ENCODE measurements around the gene PDCD2L.
"Not testable (repeated sequence)": the region's sequence is repeated elsewhere in the genome, so short reads cannot be mapped to it uniquely, and the experiment has no call there.

Gene PDCD2L, protein sequence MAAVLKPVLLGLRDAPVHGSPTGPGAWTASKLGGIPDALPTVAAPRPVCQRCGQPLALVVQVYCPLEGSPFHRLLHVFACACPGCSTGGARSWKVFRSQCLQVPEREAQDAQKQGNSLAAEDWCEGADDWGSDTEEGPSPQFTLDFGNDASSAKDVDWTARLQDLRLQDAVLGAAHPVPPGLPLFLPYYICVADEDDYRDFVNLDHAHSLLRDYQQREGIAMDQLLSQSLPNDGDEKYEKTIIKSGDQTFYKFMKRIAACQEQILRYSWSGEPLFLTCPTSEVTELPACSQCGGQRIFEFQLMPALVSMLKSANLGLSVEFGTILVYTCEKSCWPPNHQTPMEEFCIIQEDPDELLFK

GRCh38 chr19:34404109-34404909 lies at the start of gene PDCD2L:
Gene PDCD2L, plus strand, starts transcription at chr19:34404399. Its CDS starts 32 bp downstream, at chr19:34404431.
- peak; percentile 83 to 84 for DNase-seq (ENCODE audit: low read depth in 2 of 2, low spot score in 1 of 2)

DNA sequence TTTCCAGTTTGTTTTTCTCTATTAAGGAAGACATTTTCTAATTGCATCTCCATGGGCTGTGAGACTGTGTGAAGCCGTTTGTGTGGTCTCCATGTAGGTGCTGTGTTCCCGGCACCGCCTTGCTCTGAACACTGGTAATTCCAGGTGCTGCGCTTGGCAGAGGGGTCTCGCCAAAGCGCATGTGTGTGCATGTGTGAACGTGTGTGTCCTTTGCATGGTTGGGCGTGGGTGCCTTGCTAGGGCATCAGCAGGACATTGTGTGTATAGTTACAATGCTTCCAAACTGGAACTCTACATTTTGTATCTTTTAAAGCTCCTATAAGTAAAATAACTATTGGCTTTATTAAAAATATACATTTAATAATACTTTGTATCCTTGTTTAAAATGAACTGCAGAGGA lies 49.0 kb upstream of the PDCD2L start:
- no peak for DNase-seq (ENCODE audit: low read depth in 2 of 2, low spot score in 1 of 2)

GRCh38 chr19:34356875-34357274 lies 47.3 kb upstream of the PDCD2L start:
- no peak for DNase-seq (ENCODE audit: low read depth in 2 of 2, low spot score in 1 of 2)

DNA sequence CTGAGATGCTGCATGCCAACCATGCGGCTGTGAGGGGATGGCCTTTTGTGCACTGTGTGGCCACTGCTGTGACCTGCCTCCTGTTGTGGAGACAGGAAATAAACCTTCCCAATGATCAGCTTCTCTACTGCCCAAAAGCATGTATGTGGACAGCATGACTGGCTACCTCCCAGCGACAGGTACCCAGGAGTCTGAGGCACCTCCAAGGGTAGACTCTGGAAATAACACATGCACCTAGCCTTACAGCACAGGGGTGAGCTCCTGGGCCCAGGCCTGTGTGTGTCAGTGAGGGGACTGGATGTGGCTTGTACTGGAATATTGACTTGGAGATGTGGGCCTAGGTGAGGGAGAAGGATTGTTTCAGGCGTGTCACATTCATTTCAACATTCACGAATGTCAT lies 46.8 kb upstream of the PDCD2L start:
- no peak for DNase-seq (ENCODE audit: low read depth in 2 of 2, low spot score in 1 of 2)

- peak; percentile 87 to 95 for DNase-seq (ENCODE audit: low read depth in 2 of 2, low spot score in 1 of 2)
Observed at GRCh38 chr19:34359140-34359953, 44.9 kb upstream of the PDCD2L start.

- DNase-seq (ENCODE audit: low read depth in 2 of 2, low spot score in 1 of 2) = no peak
Observed at GRCh38 chr19:34359954-34360315, 44.3 kb upstream of the PDCD2L start.

GRCh38 chr19:34360354-34360909 lies 43.8 kb upstream of the PDCD2L start:
- DNase-seq (ENCODE audit: low read depth in 2 of 2, low spot score in 1 of 2) = no peak

DNA sequence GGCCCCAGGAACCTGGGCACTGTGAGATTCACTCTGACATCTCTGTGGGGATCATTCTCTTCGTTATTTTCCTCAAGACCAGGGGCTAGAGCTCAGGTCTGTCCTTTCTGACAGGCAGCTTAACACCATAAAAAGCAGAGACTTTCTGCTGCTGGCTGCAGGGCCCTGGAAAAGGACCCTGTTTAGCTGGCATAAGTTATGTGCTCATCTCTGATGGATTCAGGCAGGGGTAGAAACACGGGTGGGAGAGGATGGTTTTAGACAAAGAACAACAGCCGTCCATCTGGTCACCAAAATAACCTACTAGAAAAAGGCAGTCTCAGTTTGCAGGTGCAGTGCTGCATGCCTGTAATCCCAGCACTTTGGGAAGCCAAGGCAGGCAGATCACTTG lies 41.5 kb upstream of the PDCD2L start:
- no peak for DNase-seq (ENCODE audit: low read depth in 2 of 2, low spot score in 1 of 2)

- no peak for DNase-seq (ENCODE audit: low read depth in 2 of 2, low spot score in 1 of 2)
Observed at GRCh38 chr19:34363094-34363493, 41.1 kb upstream of the PDCD2L start.

DNA sequence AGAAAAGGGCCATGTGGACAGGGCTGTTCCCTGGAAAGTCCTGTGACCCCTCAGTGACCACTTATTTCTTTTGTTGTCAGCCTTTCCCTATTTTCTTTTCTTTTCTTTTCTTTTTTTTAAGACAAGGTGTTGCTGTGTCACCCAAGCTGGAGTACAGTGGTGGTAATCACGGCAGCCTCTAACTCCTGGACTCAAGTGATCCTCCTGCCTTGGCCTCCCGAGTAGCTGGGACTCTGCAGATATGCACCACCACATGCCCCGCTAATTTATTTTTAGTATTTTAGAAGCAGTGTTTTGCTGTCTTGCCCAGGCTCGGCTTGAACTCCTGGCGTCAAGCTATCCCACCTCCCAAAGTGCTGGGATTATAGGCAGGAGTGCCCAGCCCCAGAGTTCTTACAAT lies 40.3 kb upstream of the PDCD2L start:
- DNase-seq (ENCODE audit: low read depth in 2 of 2, low spot score in 1 of 2) = no peak

GRCh38 chr19:34364462-34364829 lies 39.8 kb upstream of the PDCD2L start:
- no peak for DNase-seq (ENCODE audit: low read depth in 2 of 2, low spot score in 1 of 2)

DNA sequence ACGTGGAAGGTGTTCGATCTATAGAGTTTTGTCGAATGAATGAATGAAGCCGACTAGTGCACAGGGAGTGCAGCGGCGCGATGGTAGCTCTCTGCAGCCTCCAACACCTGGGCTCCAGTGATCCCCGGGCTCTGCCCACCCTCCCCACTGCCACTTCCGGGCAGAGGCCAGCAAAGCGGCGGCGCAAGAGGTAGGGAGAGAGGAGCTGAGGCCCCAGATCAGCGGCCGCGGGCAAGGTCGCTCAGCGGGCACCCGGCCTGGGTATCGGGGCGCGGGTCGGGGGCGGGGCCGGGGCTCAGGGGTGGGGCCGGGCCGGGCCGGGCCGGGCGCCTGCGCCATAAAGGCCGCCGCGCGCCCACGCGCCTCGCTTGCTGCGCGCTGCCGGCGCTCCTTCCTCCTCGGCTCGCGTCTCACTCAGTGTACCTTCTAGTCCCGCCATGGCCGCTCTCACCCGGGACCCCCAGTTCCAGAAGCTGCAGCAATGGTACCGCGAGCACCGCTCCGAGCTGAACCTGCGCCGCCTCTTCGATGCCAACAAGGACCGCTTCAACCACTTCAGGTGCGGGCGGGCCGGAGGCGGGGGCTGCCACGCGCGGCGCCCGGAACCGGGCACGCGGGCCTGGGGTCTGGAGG lies 39.3 kb upstream of the PDCD2L start, which contains the start of gene GPI:
Gene GPI (plus strand): TSS at position 367 of the 633 bp plus-strand sequence. CDS start 71 bp downstream, at position 438.
- DNase-seq (ENCODE audit: low read depth in 2 of 2, low spot score in 1 of 2) = peak; percentile 28 to 41

- no peak for DNase-seq (ENCODE audit: low read depth in 2 of 2, low spot score in 1 of 2)
Observed at GRCh38 chr19:34365463-34366401, 38.5 kb upstream of the PDCD2L start.

GRCh38 chr19:34366738-34367623 lies 37.2 kb upstream of the PDCD2L start:
- DNase-seq (ENCODE audit: low read depth in 2 of 2, low spot score in 1 of 2) = no peak

GRCh38 chr19:34367624-34367957 lies 36.6 kb upstream of the PDCD2L start:
- no peak for DNase-seq (ENCODE audit: low read depth in 2 of 2, low spot score in 1 of 2)

DNA sequence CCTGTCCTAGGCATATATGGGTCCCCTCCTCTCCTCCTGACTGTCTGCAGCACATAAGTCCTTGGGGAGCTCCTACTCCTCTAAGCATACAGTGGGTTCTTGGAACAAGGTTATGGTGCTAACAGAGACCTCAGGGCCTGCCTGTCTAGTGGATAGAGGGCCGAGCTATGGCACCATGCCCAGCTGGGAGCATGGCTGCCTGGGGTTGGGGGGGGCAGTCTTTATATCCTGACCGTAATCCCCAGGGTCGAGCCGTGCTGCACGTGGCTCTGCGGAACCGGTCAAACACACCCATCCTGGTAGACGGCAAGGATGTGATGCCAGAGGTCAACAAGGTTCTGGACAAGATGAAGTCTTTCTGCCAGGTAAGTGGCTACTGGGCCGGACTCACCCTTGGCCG lies 35.9 kb upstream of the PDCD2L start:
- no peak for DNase-seq (ENCODE audit: low read depth in 2 of 2, low spot score in 1 of 2)

GRCh38 chr19:34369166-34369565 lies 35.0 kb upstream of the PDCD2L start:
- not testable (repeated sequence) for DNase-seq (ENCODE audit: low read depth in 2 of 2, low spot score in 1 of 2)

GRCh38 chr19:34370117-34370516 lies 34.1 kb upstream of the PDCD2L start:
- DNase-seq (ENCODE audit: low read depth in 2 of 2, low spot score in 1 of 2) = no peak

GRCh38 chr19:34370983-34371382 lies 33.2 kb upstream of the PDCD2L start:
- no peak for DNase-seq (ENCODE audit: low read depth in 2 of 2, low spot score in 1 of 2)
